Activated CD4-positive, alpha-beta T cell treated with anti-CD3 and anti-CD28 coated beads, Interleukin-2, amount 10 ng/mL, durations not matched to agents 7 days and 5 days (primary cell): ENCODE data around the gene ELMO1. TPM values are rescaled to one million over a fixed set of nuclear protein-coding genes. Genes with fewer than 3 reads are reported as not detected.
A peak's percentile ranks its signal among the peaks of the same experiment; 100 is the strongest.

Experiments
- CTCF ChIA-PET: fragments of 350-600 bp; sonication (Branson Sonifier 250); formaldehyde crosslinking; loops from one replicate; lab custom pipeline; 2021; ENCODE audit warnings: antibody characterized with exemption; lab: Charles Lee
- POLR2A ChIA-PET: fragments of 350-600 bp; sonication (Branson Sonifier 250); formaldehyde crosslinking; loops from one replicate; lab custom pipeline; 2021; ENCODE audit warnings: antibody characterized with exemption; lab: Charles Lee
- DNase-seq: peaks from one replicate; pipeline ENCODE4 v3.0.0-alpha.2; 2020
- H3K27ac Mint-ChIP-seq: one replicate; pipeline ENCODE4 v1.8.0; 2021; ENCODE audit warnings: mild to moderate bottlenecking, moderate library complexity, mixed read lengths
- H3K27me3 Mint-ChIP-seq: one replicate; pipeline ENCODE4 v1.8.0; 2021; ENCODE audit warnings: mixed read lengths
- H3K36me3 Mint-ChIP-seq: one replicate; pipeline ENCODE4 v1.8.0; 2021; ENCODE audit warnings: low read depth, mixed read lengths
- H3K4me1 Mint-ChIP-seq: one replicate; pipeline ENCODE4 v1.8.0; 2021; ENCODE audit warnings: mixed read lengths
- H3K4me3 Mint-ChIP-seq: one replicate; pipeline ENCODE4 v1.8.0; 2021; ENCODE audit warnings: mild to moderate bottlenecking, moderate library complexity, mixed read lengths
- H3K9me3 Mint-ChIP-seq: one replicate; pipeline ENCODE4 v1.8.0; 2021; ENCODE audit warnings: mixed read lengths
- total RNA-seq, 2 experiments: library from RNA; stranded (reverse); gene quantifications; one replicate each; pipeline ENCODE4 v1.2.3, GENCODE V29; 2021

The ELMO1 gene
- total RNA-seq, 2 experiments from 2014 or later = 99.8 to 142 TPM

DNA sequence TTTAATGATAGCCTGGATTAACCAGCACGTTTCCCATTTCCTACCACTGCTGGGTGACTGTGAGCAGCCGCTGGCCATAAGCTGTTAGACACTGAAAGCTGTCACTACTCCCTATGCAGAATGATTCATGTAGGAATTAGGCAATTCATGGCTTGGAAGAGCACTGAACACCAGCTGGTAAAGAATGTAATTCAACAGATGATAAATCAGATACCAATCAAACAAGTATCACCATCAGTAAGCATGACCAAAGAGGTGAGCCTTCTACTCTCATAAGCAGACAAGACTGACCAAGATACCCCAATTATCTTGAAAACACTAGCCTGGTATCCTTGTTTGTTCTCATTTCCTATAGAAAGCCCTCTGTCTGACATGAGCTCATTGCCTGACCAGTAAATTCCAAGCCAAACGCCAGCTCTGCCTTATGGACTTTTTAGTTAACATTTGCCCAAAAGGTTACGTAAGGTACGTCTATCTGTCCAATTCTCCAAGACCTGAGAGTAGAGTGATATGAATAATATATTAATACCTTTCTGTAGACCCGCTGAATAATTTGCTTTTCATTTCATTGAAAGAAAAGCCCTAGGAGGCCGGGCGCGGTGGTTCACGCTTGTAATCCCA, 127.7 kb downstream of the ELMO1 start:
- Mint-ChIP-seq H3K27ac (no peak overlapping the region), H3K36me3 (peaks cover 36% of the 10 kb centered on the region), H3K4me1 (peaks cover 16% of the 10 kb centered on the region), H3K9me3 (peaks cover 4% of the 10 kb centered on the region), H3K27me3 (no peaks in the 10 kb centered on the region), H3K4me3 (no peak overlapping the region)
- ChIA-PET CTCF (no interaction called here), POLR2A (no interaction called here)
- no peak for DNase-seq

DNA sequence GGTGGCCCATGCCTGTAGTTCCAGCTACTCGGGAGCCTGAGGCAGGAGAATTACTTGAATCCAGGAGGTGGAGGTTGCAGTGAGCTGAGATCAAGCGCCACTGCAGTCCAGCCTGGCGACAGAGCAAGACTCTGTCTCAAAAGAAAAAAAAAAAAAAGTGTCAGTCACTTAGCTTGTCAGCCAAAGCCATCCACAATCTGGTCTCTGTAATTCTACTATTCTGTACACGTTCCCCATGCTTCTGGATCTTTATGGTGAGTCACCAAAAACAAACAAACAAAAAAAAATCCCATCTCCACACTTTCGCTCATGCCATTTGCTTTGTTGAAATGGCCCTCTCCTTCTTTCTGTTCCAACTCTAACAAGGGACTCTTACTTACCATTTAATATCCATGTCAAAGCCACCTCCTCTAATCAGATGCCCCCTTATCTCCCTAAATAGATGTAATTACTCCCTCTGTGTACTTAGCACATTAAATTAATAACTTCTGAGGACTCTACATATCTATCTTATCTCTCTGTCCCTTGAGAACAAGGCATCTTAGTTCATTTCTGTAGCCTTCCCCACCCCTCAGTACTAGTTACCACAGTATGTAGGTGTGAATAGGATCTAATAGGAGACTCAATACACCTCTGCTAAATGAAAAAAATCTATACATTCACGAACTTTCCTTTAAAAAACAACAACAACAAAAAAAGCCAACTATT, 128.4 kb downstream of the ELMO1 start:
- Mint-ChIP-seq H3K4me3 (no peak overlapping the region), H3K4me1 (peaks cover 21% of the 10 kb centered on the region), H3K9me3 (peaks cover 4% of the 10 kb centered on the region), H3K36me3 (peaks cover 35% of the 10 kb centered on the region), H3K27ac (no peak overlapping the region), H3K27me3 (no peaks in the 10 kb centered on the region)
- DNase-seq = no peak
- CTCF ChIA-PET = interaction anchor here (0.9 kb wide), 1 partner anchor 941 kb away, joined by 3 read pairs; no protein-coding TSS in a partner anchor
- POLR2A ChIA-PET = interaction anchor here (0.7 kb wide), 1 partner anchor 21 kb away, joined by 3 read pairs; no protein-coding TSS in a partner anchor

DNA sequence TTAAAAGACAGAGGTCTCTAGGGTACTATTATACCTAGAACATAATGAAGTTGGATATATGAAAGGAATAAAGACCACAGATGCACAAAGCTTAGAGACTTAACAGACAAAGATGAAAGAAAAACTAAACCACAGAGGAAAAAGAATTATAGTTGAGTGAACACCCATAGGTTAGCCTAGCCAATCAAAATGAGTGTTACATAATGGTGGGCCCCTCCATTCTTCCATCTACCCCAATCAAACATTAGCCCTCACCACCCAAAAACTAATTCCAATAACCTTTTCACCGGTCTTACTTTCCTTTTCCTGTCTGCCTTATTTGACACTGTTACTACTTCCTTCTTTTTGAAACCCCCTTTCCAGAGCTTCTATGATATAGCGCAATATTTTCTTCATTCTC, 130.1 kb downstream of the ELMO1 start:
- H3K4me1 Mint-ChIP-seq = peaks cover 26% of the 10 kb centered on the region
- CTCF ChIA-PET = interaction anchor here (1.2 kb wide), 1 partner anchor 10 kb away, joined by 3 read pairs; no protein-coding TSS in a partner anchor
- POLR2A ChIA-PET = interaction anchor here (0.6 kb wide), 1 partner anchor 1726 kb away, joined by 3 read pairs; no protein-coding TSS in a partner anchor
- DNase-seq = no peak
- no peaks in the 10 kb centered on the region for H3K27me3 Mint-ChIP-seq
- no peak overlapping the region for H3K4me3 Mint-ChIP-seq
- H3K27ac Mint-ChIP-seq = no peak overlapping the region
- peaks cover 40% of the 10 kb centered on the region for H3K36me3 Mint-ChIP-seq
- peaks cover 4% of the 10 kb centered on the region for H3K9me3 Mint-ChIP-seq

DNA sequence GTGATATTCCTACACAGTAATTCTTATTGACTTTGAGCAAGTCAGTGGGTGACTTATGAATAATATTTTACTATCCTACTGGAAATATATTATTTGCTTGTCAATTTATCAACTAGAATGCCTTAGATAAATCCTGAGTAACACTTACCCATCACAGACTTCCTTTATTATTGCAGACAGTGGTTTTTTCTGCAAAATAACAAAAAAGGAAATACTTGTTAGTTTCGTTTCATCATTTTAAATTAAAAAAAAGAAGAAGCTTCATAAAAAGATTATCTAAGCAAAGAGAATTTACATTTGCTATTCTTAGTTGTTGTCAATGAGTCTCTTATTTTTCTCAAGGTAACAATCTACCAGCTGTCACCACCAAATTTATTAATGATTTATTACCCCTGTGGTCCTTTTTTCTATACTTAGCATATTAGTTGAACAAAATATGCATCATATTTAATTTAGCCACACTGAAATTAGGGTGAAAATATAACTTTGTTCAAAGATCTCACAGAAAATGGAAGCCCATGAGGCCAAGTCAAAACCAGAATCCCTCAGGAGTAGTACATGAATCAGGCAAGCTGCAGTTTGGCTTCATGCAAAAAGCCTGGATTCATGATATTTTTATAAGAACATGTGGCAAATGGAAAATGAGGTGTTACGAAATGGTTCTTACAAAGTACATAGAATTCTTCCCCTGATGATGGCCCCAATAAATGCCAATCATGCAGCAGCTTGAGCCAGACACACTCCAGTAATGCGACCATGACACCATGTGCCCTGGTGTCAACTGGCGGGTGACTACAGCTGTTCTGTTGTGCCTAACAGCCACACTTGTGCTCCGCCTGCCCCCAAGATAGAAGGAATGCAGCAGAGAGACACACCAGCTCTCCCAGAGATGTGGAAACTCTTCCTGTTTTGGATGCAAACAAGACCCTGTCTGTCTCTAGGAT, 132.6 kb downstream of the ELMO1 start:
- Mint-ChIP-seq H3K36me3 (peaks cover 52% of the 10 kb centered on the region), H3K27me3 (no peaks in the 10 kb centered on the region), H3K4me1 (peaks cover 43% of the 10 kb centered on the region), H3K4me3 (no peak overlapping the region), H3K27ac (no peak overlapping the region), H3K9me3 (peaks cover 4% of the 10 kb centered on the region)
- POLR2A ChIA-PET = no interaction called here
- no peak for DNase-seq
- CTCF ChIA-PET = interaction anchor here (1.0 to 1.2 kb wide), 2 partner anchors 13 to 19 kb away, joined by 3 read pairs; no protein-coding TSS in a partner anchor

DNA sequence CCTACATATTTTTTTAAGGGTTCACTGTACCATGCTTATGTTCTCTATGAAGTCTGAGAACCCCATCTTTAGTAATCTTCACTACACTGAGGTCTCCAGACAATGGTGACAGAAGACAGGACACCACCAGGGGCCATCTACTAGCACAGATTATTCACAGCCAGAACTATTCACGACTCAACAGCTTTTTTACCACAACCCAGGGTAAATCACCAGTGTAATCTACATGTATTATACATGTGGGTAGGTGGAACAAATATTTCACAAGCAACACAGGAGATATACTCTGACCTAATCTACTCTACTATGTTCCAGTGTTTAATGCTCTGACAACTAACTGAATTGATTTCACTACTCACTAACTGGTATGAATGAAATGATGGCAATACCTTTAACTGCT, 136.1 kb downstream of the ELMO1 start:
- Mint-ChIP-seq H3K4me1 (peaks cover 72% of the 10 kb centered on the region), H3K4me3 (no peak overlapping the region), H3K36me3 (peaks cover 83% of the 10 kb centered on the region), H3K9me3 (peaks cover 14% of the 10 kb centered on the region), H3K27me3 (no peaks in the 10 kb centered on the region), H3K27ac (no peak overlapping the region)
- DNase-seq = no peak
- ChIA-PET CTCF (interaction anchor here (1.1 to 1.6 kb wide), 2 partner anchors 19 to 21 kb away, joined by 3 to 5 read pairs; no protein-coding TSS in a partner anchor), POLR2A (no interaction called here)

DNA sequence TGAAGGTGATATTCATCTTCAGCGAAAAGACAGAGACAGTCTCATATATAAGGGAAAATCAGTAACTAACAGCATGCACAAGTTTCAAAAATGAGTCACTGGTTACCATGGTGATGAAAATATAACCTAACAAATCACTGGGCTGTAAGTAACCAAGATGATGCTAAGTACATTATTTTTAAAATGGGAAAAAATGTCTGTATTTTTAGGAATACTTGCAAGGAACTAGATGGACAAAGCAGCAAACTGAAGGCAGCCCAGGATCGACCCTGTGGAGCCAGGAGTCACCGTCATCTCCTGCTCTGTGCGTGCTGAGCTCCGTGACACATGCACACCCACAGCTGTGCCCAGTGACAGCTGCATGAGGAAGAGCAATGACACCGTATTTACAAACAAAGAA, 137.3 kb downstream of the ELMO1 start:
- no peaks in the 10 kb centered on the region for H3K27me3 Mint-ChIP-seq
- H3K4me1 Mint-ChIP-seq = peaks cover 61% of the 10 kb centered on the region
- H3K36me3 Mint-ChIP-seq = peaks cover 84% of the 10 kb centered on the region
- no peak for DNase-seq
- H3K9me3 Mint-ChIP-seq = peaks cover 17% of the 10 kb centered on the region
- H3K4me3 Mint-ChIP-seq = no peak overlapping the region
- H3K27ac Mint-ChIP-seq = peak overlapping the region; percentile 93
- CTCF ChIA-PET = interaction anchor here (0.6 to 1.9 kb wide), 5 partner anchors 12 to 1267 kb away, joined by 3 to 8 read pairs (median 3); no protein-coding TSS in a partner anchor
- POLR2A ChIA-PET = no interaction called here

DNA sequence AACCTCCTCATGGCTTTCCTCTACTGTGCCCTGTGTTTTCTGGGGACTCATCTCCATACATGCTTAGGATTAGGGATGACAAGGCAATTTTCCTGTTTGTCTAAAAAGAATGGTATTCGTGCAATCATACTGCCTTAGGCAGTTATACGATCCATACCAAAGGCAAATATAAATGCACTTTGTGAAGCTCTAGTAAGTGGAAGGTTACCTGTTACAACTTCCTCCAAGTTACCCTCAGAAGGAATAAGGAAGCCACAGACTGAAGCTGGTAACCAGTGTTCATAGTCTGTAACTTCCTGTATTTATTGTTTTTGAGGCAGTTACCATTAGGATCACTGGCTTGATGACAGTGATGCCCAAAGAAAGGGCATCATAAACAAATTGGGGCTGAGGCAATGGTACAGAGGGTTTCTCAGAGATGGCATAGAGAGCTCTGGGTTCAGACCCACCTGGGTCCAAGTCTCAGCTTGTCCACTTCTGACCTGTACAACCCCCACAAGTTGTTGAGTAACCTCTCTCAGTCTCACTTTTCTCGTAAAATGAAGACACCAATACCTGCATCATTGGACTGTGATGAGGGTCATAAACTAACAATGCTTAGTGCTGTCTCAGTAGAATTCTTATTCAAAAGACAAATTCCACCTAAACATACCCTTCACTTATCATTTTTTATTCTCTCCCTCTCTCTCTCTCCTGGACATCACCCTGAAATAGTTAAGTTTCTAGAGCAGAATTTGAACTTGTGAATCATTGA, 138.2 kb downstream of the ELMO1 start:
- Mint-ChIP-seq H3K27ac (peak overlapping the region; percentile 93), H3K4me1 (peaks cover 55% of the 10 kb centered on the region), H3K9me3 (peaks cover 16% of the 10 kb centered on the region), H3K27me3 (no peaks in the 10 kb centered on the region), H3K36me3 (peaks cover 87% of the 10 kb centered on the region), H3K4me3 (peak overlapping the region; percentile 21)
- ChIA-PET CTCF (interaction anchor here (0.6 to 1.9 kb wide), 7 partner anchors 13 to 1266 kb away, joined by 3 to 8 read pairs (median 3); no protein-coding TSS in a partner anchor), POLR2A (no interaction called here)
- DNase-seq = peak; percentile 36

DNA sequence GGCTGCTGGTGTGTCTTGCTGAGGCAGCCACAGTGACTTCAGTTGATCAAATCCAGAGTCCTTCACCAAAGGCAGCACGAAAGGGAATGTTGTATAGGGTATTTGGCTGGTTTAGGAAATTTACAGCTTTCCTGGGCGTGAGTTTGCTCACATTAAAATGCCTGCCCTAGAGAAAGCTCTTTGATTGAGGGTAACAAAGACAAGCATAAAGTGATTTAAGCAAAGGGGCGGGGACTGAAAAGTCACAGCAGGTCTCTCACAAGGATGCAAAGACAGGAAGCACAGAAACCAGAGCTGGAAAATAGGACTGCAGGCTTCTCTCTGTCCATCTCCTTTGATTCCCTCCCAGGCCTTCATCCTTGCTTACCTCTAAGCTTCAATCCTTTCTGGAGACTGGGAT, 139.2 kb downstream of the ELMO1 start:
- DNase-seq = no peak
- H3K4me3 Mint-ChIP-seq = no peak overlapping the region
- ChIA-PET POLR2A (no interaction called here), CTCF (interaction anchor here (0.8 to 1.9 kb wide), 6 partner anchors 14 to 99 kb away, joined by 3 to 8 read pairs (median 3); no protein-coding TSS in a partner anchor)
- H3K27ac Mint-ChIP-seq = peak overlapping the region; percentile 64
- H3K9me3 Mint-ChIP-seq = peaks cover 18% of the 10 kb centered on the region
- H3K36me3 Mint-ChIP-seq = peaks cover 85% of the 10 kb centered on the region
- H3K4me1 Mint-ChIP-seq = peaks cover 52% of the 10 kb centered on the region
- no peaks in the 10 kb centered on the region for H3K27me3 Mint-ChIP-seq

DNA sequence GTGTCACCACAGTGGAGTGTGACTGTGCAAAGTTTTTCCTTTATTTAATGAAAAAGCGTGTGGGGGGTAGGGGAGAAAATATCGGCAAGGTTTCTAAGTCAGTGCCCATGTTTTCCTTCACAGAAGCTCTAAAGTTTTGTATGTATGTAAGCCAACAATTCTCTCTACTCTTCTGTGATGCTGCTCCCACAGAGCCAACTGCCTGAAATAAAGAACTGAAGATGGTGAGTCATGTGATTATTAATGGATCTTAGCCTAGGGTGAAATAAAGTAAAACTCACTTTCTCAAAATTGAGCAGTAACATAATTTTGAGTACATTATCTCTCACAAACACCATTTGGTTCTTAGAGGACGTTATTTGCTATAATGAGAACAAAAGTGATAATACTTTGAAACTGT, 143.7 kb downstream of the ELMO1 start:
- no peak for DNase-seq

DNA sequence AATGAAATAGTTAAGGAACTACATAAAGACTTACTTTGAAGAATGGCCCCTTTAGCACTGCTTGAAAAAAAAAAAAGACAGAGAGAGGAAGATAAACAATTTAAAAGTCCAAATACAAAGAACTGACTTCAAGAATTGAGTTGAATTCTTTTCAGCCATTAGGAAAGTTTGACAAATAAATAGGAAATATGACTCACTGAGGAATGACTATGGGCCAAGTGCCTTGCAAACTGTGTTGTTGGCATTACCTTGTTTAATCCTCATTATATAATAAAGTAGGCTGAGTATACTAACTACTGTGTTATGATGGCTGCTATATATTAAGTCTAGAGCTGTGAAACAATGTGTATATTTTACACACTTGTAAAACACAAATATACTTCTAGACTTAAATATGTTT, 151.1 kb downstream of the ELMO1 start:
- H3K36me3 Mint-ChIP-seq = peaks cover 29% of the 10 kb centered on the region
- no peaks in the 10 kb centered on the region for H3K27me3 Mint-ChIP-seq
- no peak overlapping the region for H3K27ac Mint-ChIP-seq
- H3K4me1 Mint-ChIP-seq = no peaks in the 10 kb centered on the region
- peaks cover 1% of the 10 kb centered on the region for H3K9me3 Mint-ChIP-seq
- CTCF ChIA-PET = interaction anchor here (0.6 kb wide), 1 partner anchor 424 kb away, joined by 3 read pairs; no protein-coding TSS in a partner anchor
- no peak for DNase-seq
- POLR2A ChIA-PET = no interaction called here
- no peak overlapping the region for H3K4me3 Mint-ChIP-seq

More for the DNA sequence above, 143.7 kb downstream of the ELMO1 start:
- no peak overlapping the region for H3K4me3 Mint-ChIP-seq
- peaks cover 19% of the 10 kb centered on the region for H3K9me3 Mint-ChIP-seq
- H3K27ac Mint-ChIP-seq = no peak overlapping the region
- ChIA-PET CTCF (no interaction called here), POLR2A (no interaction called here)
- peaks cover 20% of the 10 kb centered on the region for H3K4me1 Mint-ChIP-seq
- H3K36me3 Mint-ChIP-seq = peaks cover 84% of the 10 kb centered on the region
- no peaks in the 10 kb centered on the region for H3K27me3 Mint-ChIP-seq

DNA sequence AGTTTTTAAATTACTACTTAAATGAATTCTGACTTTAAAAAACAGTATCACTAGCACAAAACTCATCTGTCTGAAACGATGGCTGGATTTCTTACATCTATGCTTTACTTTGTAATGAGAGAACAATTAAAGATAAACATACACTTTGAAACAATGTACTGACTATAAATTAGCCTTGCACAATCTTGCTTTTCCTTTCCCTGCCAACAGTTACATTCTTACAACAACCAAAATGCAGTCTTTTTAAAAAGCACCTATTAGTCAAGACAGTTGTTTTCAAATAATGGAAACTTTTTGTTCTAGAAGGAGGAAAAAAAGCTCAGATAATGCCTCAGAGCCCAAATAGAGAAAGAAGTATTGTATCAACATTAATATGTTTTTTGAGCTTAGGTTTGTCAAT, 153.3 kb downstream of the ELMO1 start:
- Mint-ChIP-seq H3K27ac (no peak overlapping the region), H3K4me3 (no peak overlapping the region), H3K9me3 (peaks cover 1% of the 10 kb centered on the region), H3K36me3 (peaks cover 19% of the 10 kb centered on the region), H3K4me1 (peaks cover 6% of the 10 kb centered on the region), H3K27me3 (no peaks in the 10 kb centered on the region)
- ChIA-PET CTCF (interaction anchor here (0.9 to 2.2 kb wide), 2 partner anchors 11 to 193 kb away, joined by 3 to 9 read pairs; no protein-coding TSS in a partner anchor), POLR2A (no interaction called here)
- DNase-seq = no peak
